ENCODE data around the gene MUC12.

MUC12 gene

GRCh38 chr7:100965045-100965722 lies 4.2 kb upstream of the MUC12 start:
- peaks cover 63% of the 10 kb centered on the region for H3K27me3 ChIP-seq (ENCODE audit: insufficient read depth, low read depth)
- no peak overlapping the region for H3K27ac ChIP-seq
- H4K20me1 ChIP-seq (ENCODE audit: insufficient read depth) = no peaks in the 10 kb centered on the region
- no peaks in the 10 kb centered on the region for H3K4me1 ChIP-seq (ENCODE audit: low read depth, poor library complexity, severe bottlenecking)
- no peak overlapping the region for H3K4me3 ChIP-seq (IDR thresholded peaks at IDR 0.05; ENCODE audit: insufficient read depth, low read depth, low read length)
- H3K79me2 ChIP-seq (ENCODE audit: insufficient read depth, low read depth) = no peaks in the 10 kb centered on the region
- no peaks in the 10 kb centered on the region for H3K36me3 ChIP-seq (ENCODE audit: insufficient read depth)
- H2AFZ ChIP-seq (ENCODE audit: low read depth) = no peak overlapping the region
- no peak overlapping the region for H3K9ac ChIP-seq
- no peak overlapping the region for H3K4me2 ChIP-seq
- TF ChIP-seq CTCF (conservative IDR thresholded peaks at IDR 0.05; ENCODE audit: low read depth, low read length) = no peak

GRCh38 chr7:100965723-100966541 lies 3.4 kb upstream of the MUC12 start:
- no peak overlapping the region for H3K4me3 ChIP-seq (IDR thresholded peaks at IDR 0.05; ENCODE audit: insufficient read depth, low read depth, low read length)
- H2AFZ ChIP-seq (ENCODE audit: low read depth) = peak overlapping the region; percentile 8; the same call in 1 of the 2 replicates

GRCh38 chr7:100966542-100967291 lies 2.6 kb upstream of the MUC12 start:
- no peak overlapping the region for H3K4me2 ChIP-seq
- no peaks in the 10 kb centered on the region for H4K20me1 ChIP-seq (ENCODE audit: insufficient read depth)
- no peak overlapping the region for H3K4me3 ChIP-seq (IDR thresholded peaks at IDR 0.05; ENCODE audit: insufficient read depth, low read depth, low read length)
- peak overlapping the region; percentile 8; the same call in 1 of the 2 replicates for H2AFZ ChIP-seq (ENCODE audit: low read depth)
- H3K27me3 ChIP-seq (ENCODE audit: insufficient read depth, low read depth) = peaks cover 50% of the 10 kb centered on the region
- no peak overlapping the region for H3K9ac ChIP-seq
- H3K36me3 ChIP-seq (ENCODE audit: insufficient read depth) = no peaks in the 10 kb centered on the region
- no peak overlapping the region for H3K27ac ChIP-seq
- no peaks in the 10 kb centered on the region for H3K79me2 ChIP-seq (ENCODE audit: insufficient read depth, low read depth)
- TF ChIP-seq CTCF (conservative IDR thresholded peaks at IDR 0.05; ENCODE audit: low read depth, low read length) = no peak
- H3K4me1 ChIP-seq (ENCODE audit: low read depth, poor library complexity, severe bottlenecking) = no peaks in the 10 kb centered on the region

More at GRCh38 chr7:100965723-100966541, 3.4 kb upstream of the MUC12 start:
- Histone ChIP-seq H3K4me2 (no peak overlapping the region), H3K36me3 (ENCODE audit: insufficient read depth) (no peaks in the 10 kb centered on the region), H3K4me1 (ENCODE audit: low read depth, poor library complexity, severe bottlenecking) (no peaks in the 10 kb centered on the region), H3K9ac (no peak overlapping the region), H3K27me3 (ENCODE audit: insufficient read depth, low read depth) (peaks cover 56% of the 10 kb centered on the region), H3K79me2 (ENCODE audit: insufficient read depth, low read depth) (no peaks in the 10 kb centered on the region), H3K27ac (no peak overlapping the region), H4K20me1 (ENCODE audit: insufficient read depth) (no peaks in the 10 kb centered on the region)
- peak; percentile 30; the same call in 1 of the 2 replicates for TF ChIP-seq CTCF (conservative IDR thresholded peaks at IDR 0.05; ENCODE audit: low read depth, low read length)

- no peak for TF ChIP-seq CTCF (conservative IDR thresholded peaks at IDR 0.05; ENCODE audit: low read depth, low read length)
- no peaks in the 10 kb centered on the region for H4K20me1 ChIP-seq (ENCODE audit: insufficient read depth)
- H3K4me1 ChIP-seq (ENCODE audit: low read depth, poor library complexity, severe bottlenecking) = no peaks in the 10 kb centered on the region
- H2AFZ ChIP-seq (ENCODE audit: low read depth) = no peak overlapping the region
- no peak overlapping the region for H3K27ac ChIP-seq
- H3K36me3 ChIP-seq (ENCODE audit: insufficient read depth) = no peaks in the 10 kb centered on the region
- no peak overlapping the region for H3K9ac ChIP-seq
- H3K27me3 ChIP-seq (ENCODE audit: insufficient read depth, low read depth) = peaks cover 54% of the 10 kb centered on the region
- no peak overlapping the region for H3K4me2 ChIP-seq
- H3K79me2 ChIP-seq (ENCODE audit: insufficient read depth, low read depth) = no peaks in the 10 kb centered on the region
- no peak overlapping the region for H3K4me3 ChIP-seq (IDR thresholded peaks at IDR 0.05; ENCODE audit: insufficient read depth, low read depth, low read length)
Observed at GRCh38 chr7:100967292-100967863, 2.0 kb upstream of the MUC12 start.
